HCT116 (cell line): ENCODE data around the gene OLFML2B. TPM values are rescaled to one million over a fixed set of nuclear protein-coding genes. Genes with fewer than 3 reads are reported as not detected.

Experiments
- ATAC-seq: fragments of 200-7000 bp; cut with Tn5 transposase; 2 replicates; pipeline ENCODE4 v1.9.1; 2020; ENCODE audit warnings: mild to moderate bottlenecking, moderate library complexity
- BruUV-seq: library from RNA; stranded (reverse); fragments of 400-500 nt; replicated peaks from 2 replicates; lab custom pipeline; 2021; lab: Mats Ljungman, UMichigan
- CTCF ChIA-PET: fragments of 300-600 bp; sonication (Branson Sonifier 250); formaldehyde crosslinking; loops from one replicate; lab custom pipeline; 2021; ENCODE audit warnings: antibody characterized with exemption; lab: Charles Lee
- POLR2A ChIA-PET: fragments of 300-600, 350-600 bp; sonication (Branson Sonifier 250); formaldehyde crosslinking; loops from one replicate; lab custom pipeline; 2021; ENCODE audit warnings: antibody characterized with exemption; lab: Charles Lee
- RAD21 ChIA-PET, 2 experiments: fragments of 300-600 bp; sonication (Branson Sonifier 250); formaldehyde crosslinking; loops; one replicate each; lab custom pipeline; 2023; ENCODE audit warnings: low total read pairs in 2 of 2; ENCODE audit not compliant: uncharacterized antibody in 2 of 2, unreplicated experiment in 2 of 2, low non-redundant PET in 1 of 2; lab: Charles Lee
- DNase-seq: peaks from one replicate; pipeline ENCODE4 v3.0.0-alpha.2; 2010; ENCODE audit warnings: low read depth, low spot score
- H2AFZ ChIP-seq: fragments of 200-600 bp; shearing (Covaris generic), sonication (generic); 2 replicates; pipeline ENCODE4 v1.6.1; 2017; ENCODE audit warnings: low read depth, mixed run types, mixed read lengths, antibody characterized with exemption, low read length; ENCODE audit not compliant: poor library complexity, severe bottlenecking
- H3K27ac ChIP-seq: 2 replicates; pipeline ENCODE4 v1.5.1; 2012; ENCODE audit warnings: low read depth, low read length
- H3K27me3 ChIP-seq: fragments of 200-600 bp; sonication (generic); 2 replicates; pipeline ENCODE4 v1.6.1; 2016; ENCODE audit warnings: mixed run types, low read length, mixed read lengths; ENCODE audit not compliant: insufficient read depth
- H3K36me3 ChIP-seq, 2 experiments: fragments of 200-500 bp in 1 of 2; fragments of 200-600 bp in 1 of 2; sonication (Bioruptor generic) in 1 of 2; sonication (generic) in 1 of 2; 2 replicates each; pipeline versions ENCODE4 v1.5.1 to v1.6.1; 2014 to 2016; ENCODE audit warnings: low read length in 2 of 2, inconsistent platforms in 1 of 2, mixed read lengths in 1 of 2, mixed run types in 1 of 2; ENCODE audit not compliant: insufficient read depth in 2 of 2, control insufficient read depth in 1 of 2
- H3K4me1 ChIP-seq, 2 experiments: fragments of 200-600 bp in 1 of 2; sonication (generic) in 1 of 2; 2 replicates each; pipeline versions ENCODE4 v1.5.1 to v1.6.1; 2012 to 2017; ENCODE audit warnings: low read length in 2 of 2, inconsistent platforms in 1 of 2, mild to moderate bottlenecking in 1 of 2, mixed read lengths in 1 of 2, mixed run types in 1 of 2, moderate library complexity in 1 of 2; ENCODE audit not compliant: insufficient read depth in 2 of 2, control insufficient read depth in 1 of 2
- H3K4me2 ChIP-seq: fragments of 200-600 bp; sonication (generic); 2 replicates; pipeline ENCODE4 v1.6.1; 2017; ENCODE audit warnings: mixed run types, low read length, mixed read lengths
- H3K4me3 ChIP-seq, 2 experiments: fragments of 200-600 bp in 1 of 2; sonication (generic) in 1 of 2; replicated peaks in 1 of 2; 2 replicates each; pipeline ENCODE4 v1.5.1; 2011 to 2016; ENCODE audit warnings: low read length in 2 of 2, control low read depth in 1 of 2, low read depth in 1 of 2, mild to moderate bottlenecking in 1 of 2, mixed read lengths in 1 of 2, mixed run types in 1 of 2
- H3K79me2 ChIP-seq: fragments of 200-600 bp; sonication (generic); 2 replicates; pipeline ENCODE4 v1.6.1; 2017; ENCODE audit warnings: mild to moderate bottlenecking, mixed run types, low read length, moderate library complexity, mixed read lengths; ENCODE audit not compliant: insufficient read depth
- H3K9ac ChIP-seq: fragments of 200-600 bp; sonication (generic); 2 replicates; pipeline ENCODE4 v1.6.1; 2016; ENCODE audit warnings: low read length, mixed read lengths
- H3K9me2 ChIP-seq: fragments of 200-600 bp; sonication (generic), shearing (Covaris generic); 2 replicates; pipeline ENCODE4 v1.6.1; 2017; ENCODE audit warnings: mixed run types, mild to moderate bottlenecking, moderate library complexity; ENCODE audit not compliant: insufficient read depth
- H3K9me3 ChIP-seq, 2 experiments: fragments of 200-500 bp in 1 of 2; fragments of 200-600 bp in 1 of 2; sonication (Bioruptor generic) in 1 of 2; sonication (generic) in 1 of 2; 2 replicates each; pipeline ENCODE4 v1.6.1; 2014 to 2017; ENCODE audit warnings: low read length in 2 of 2, mixed read lengths in 2 of 2, inconsistent platforms in 1 of 2, low read depth in 1 of 2, mild to moderate bottlenecking in 1 of 2, mixed run types in 1 of 2, moderate library complexity in 1 of 2; ENCODE audit not compliant: control insufficient read depth in 1 of 2, insufficient read depth in 1 of 2
- H4K20me1 ChIP-seq: fragments of 200-600 bp; sonication (generic), shearing (Covaris generic); 2 replicates; pipeline ENCODE4 v1.6.1; 2017; ENCODE audit warnings: mixed run types, mild to moderate bottlenecking, moderate library complexity; ENCODE audit not compliant: insufficient read depth
- EZH2 ChIP-seq: fragments of 200-600 bp; sonication (generic); IDR thresholded peaks from 2 replicates; pipeline ENCODE4 v1.6.1; 2017; ENCODE audit warnings: antibody characterized with exemption, mixed run types
- EZH2phosphoT487 ChIP-seq: fragments of 200-600 bp; IDR thresholded peaks from 2 replicates; pipeline ENCODE4 v1.6.1; 2018; ENCODE audit warnings: antibody characterized with exemption, borderline replicate concordance
- intact Hi-C: fragments of 100-400 bp; cut with micrococcal nuclease; formaldehyde crosslinking; loops from 2 replicates; pipeline ENCODE4 v1.10.0; 2022
- total RNA-seq: library from RNA; stranded (reverse); gene quantifications from one replicate; pipeline ENCODE4 v1.2.1, GENCODE V29; 2021; ENCODE audit not compliant: unreplicated experiment
- TF ChIP-seq, protein P1 (sequence below): IDR thresholded peaks from 2 replicates; pipeline ENCODE4 v1.6.1; 2011; ENCODE audit warnings: mild to moderate bottlenecking, low read length, moderate library complexity; ENCODE audit not compliant: insufficient replicate concordance; ENCODE audit errors: extremely low read depth
- TF ChIP-seq, protein P2 (sequence below): IDR thresholded peaks from 2 replicates; pipeline ENCODE4 v1.6.1; 2012

OLFML2B gene
- total RNA-seq, 1 experiment from 2014 or later = 1.3 TPM

DNA sequence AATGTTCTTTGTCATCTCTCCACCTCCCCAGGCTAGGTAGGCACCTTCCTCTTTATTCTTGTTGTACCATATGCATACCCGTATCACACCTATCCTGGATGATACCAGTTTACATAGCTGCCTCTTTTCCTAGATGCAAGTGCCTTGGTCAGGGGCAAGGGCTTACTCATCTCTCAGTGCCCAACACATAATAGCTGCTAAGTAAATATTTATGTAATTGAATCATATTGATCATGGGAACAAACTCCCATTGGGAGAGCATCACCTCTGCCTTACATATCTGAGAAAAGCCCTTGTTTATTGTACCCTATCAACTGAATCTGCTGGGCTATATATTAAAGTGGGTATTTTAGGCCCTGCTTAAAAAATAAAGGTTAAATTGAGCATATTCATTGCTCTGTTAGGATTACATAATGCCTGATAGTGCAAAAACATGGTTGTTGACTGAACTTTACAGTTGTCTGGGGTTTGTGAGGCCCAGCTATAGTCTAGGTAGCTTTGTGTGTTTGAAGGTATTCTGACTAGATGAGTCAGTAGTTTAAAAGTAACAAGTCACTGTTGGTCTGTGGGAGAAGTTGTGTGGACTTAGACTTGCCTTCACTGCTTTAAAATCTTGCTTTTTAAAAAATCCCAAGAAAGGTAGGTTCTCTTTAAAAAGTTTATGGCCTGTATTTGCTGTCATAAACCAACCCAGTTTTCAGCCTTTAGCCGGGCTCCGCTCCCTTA, 82.6 kb downstream of the OLFML2B start (continued):
- TF ChIP-seq, protein P1, sequence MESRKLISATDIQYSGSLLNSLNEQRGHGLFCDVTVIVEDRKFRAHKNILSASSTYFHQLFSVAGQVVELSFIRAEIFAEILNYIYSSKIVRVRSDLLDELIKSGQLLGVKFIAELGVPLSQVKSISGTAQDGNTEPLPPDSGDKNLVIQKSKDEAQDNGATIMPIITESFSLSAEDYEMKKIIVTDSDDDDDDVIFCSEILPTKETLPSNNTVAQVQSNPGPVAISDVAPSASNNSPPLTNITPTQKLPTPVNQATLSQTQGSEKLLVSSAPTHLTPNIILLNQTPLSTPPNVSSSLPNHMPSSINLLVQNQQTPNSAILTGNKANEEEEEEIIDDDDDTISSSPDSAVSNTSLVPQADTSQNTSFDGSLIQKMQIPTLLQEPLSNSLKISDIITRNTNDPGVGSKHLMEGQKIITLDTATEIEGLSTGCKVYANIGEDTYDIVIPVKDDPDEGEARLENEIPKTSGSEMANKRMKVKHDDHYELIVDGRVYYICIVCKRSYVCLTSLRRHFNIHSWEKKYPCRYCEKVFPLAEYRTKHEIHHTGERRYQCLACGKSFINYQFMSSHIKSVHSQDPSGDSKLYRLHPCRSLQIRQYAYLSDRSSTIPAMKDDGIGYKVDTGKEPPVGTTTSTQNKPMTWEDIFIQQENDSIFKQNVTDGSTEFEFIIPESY = no peak

DNA sequence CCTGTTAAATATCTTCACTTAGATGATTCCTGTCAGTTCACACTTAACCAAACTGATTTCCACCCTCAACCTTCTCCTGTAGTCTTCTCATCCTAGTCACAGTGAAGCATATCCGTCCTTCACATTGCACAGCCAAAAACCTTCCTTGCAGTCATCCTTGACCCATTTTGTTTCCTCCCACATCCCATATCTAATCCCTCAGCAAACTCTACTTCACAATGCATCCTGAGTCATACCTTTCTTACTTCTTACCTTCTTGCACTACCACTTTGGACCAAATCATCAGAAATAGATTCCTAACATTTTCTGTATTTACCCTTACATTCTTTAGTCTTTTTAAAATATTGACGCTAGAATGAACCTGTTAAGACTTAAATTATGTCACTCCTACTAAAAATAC, 86.9 kb downstream of the OLFML2B start:
- H3K9me3 ChIP-seq = no peaks in the 10 kb centered on the region
- H3K4me3 ChIP-seq = no peak overlapping the region
- no peak overlapping the region for H2AFZ ChIP-seq
- POLR2A ChIA-PET = no interaction called here
- RAD21 ChIA-PET = no interaction called here
- H3K27me3 ChIP-seq = no peaks in the 10 kb centered on the region
- H3K36me3 ChIP-seq = no peaks in the 10 kb centered on the region
- H3K4me2 ChIP-seq = no peak overlapping the region
- H3K9ac ChIP-seq = no peak overlapping the region
- CTCF ChIA-PET = no interaction called here
- no peak for ATAC-seq
- no peak for DNase-seq
- no peaks in the 10 kb centered on the region for H3K79me2 ChIP-seq
- TF ChIP-seq EZH2phosphoT487 (no peak), EZH2 (no peak)
- TF ChIP-seq, protein P2, sequence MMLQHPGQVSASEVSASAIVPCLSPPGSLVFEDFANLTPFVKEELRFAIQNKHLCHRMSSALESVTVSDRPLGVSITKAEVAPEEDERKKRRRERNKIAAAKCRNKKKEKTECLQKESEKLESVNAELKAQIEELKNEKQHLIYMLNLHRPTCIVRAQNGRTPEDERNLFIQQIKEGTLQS = no peak
- TF ChIP-seq, all 23 proteins: peak for 0
- Histone ChIP-seq H3K27ac (no peak overlapping the region), H3K4me1 (no peaks in the 10 kb centered on the region), H3K9me2 (no peaks in the 10 kb centered on the region), H4K20me1 (no peaks in the 10 kb centered on the region)
- no TSS peak for BruUV-seq
- intact Hi-C loops = no loop called here
